GM18519 (cell line): ENCODE data around the gene SLC25A24.
A peak's percentile ranks its signal among the peaks of the same experiment; 100 is the strongest.
"Not testable (repeated sequence)": the region's sequence is repeated elsewhere in the genome, so short reads cannot be mapped to it uniquely, and the experiment has no call there.

Experiments
- ATAC-seq: cut with Tn5 transposase; IDR thresholded peaks from one replicate; pipeline ENCODE4 v1.9.1; 2021; ENCODE audit warnings: mild to moderate bottlenecking, moderate library complexity; ENCODE audit not compliant: unreplicated experiment, low FRiP score

SLC25A24 gene

GRCh38 chr1:108141621-108142020, 58.5 kb downstream of the SLC25A24 start:
- ATAC-seq: no peak

- no peak for ATAC-seq
Measured at GRCh38 chr1:108140936-108141335, 59.2 kb downstream of the SLC25A24 start.

- ATAC-seq: no peak
Measured at GRCh38 chr1:108140177-108140576, 60.0 kb downstream of the SLC25A24 start.

- not testable (repeated sequence) for ATAC-seq
Measured at GRCh38 chr1:108139555-108139954, 60.6 kb downstream of the SLC25A24 start.

- ATAC-seq: not testable (repeated sequence)
Measured at GRCh38 chr1:108133148-108133547, 67.0 kb downstream of the SLC25A24 start.

- not testable (repeated sequence) for ATAC-seq
Measured at GRCh38 chr1:108132367-108132766, 67.8 kb downstream of the SLC25A24 start.

GRCh38 chr1:108131281-108131680, 68.9 kb downstream of the SLC25A24 start:
- not testable (repeated sequence) for ATAC-seq

- ATAC-seq: no peak
Measured at GRCh38 chr1:108130794-108131193, 69.3 kb downstream of the SLC25A24 start.

GRCh38 chr1:108129999-108130398, 70.1 kb downstream of the SLC25A24 start:
- no peak for ATAC-seq

- ATAC-seq: peak; percentile 81
Measured at GRCh38 chr1:108125312-108126138, 74.6 kb downstream of the SLC25A24 start.

GRCh38 chr1:108124622-108125311, 75.4 kb downstream of the SLC25A24 start:
- no peak for ATAC-seq

GRCh38 chr1:108124023-108124422, 76.1 kb downstream of the SLC25A24 start:
- ATAC-seq: no peak

- no peak for ATAC-seq
Measured at GRCh38 chr1:108121358-108122143, 78.6 kb downstream of the SLC25A24 start.

GRCh38 chr1:108120163-108120562, 80.0 kb downstream of the SLC25A24 start:
- no peak for ATAC-seq

- ATAC-seq: no peak
Measured at GRCh38 chr1:108119500-108119899, 80.6 kb downstream of the SLC25A24 start.

GRCh38 chr1:108117945-108118902, 81.9 kb downstream of the SLC25A24 start:
- no peak for ATAC-seq

GRCh38 chr1:108117237-108117636, 82.9 kb downstream of the SLC25A24 start:
- ATAC-seq: no peak

- ATAC-seq: no peak
Measured at GRCh38 chr1:108114033-108114599, 86.0 kb downstream of the SLC25A24 start.

GRCh38 chr1:108113496-108113895, 86.6 kb downstream of the SLC25A24 start:
- ATAC-seq: no peak
